Epithelial cell of esophagus (primary cell): ENCODE measurements around the gene NIN.

Experiments used
- DNase-seq: peaks from one replicate; pipeline ENCODE4 v3.0.0; 2010; ENCODE audit warnings: low read depth
- H3K4me3 ChIP-seq: 2 replicates; pipeline ENCODE4 v1.5.1; 2011; ENCODE audit warnings: mild to moderate bottlenecking, low read length, control low read depth
- TF ChIP-seq, protein P1 (sequence below): IDR thresholded peaks from 2 replicates; pipeline ENCODE4 v1.5.1; 2011; ENCODE audit warnings: low read depth, mild to moderate bottlenecking, low read length, control low read depth, inconsistent platforms; ENCODE audit not compliant: insufficient read depth; ENCODE audit errors: missing control alignments

Gene NIN

DNA sequence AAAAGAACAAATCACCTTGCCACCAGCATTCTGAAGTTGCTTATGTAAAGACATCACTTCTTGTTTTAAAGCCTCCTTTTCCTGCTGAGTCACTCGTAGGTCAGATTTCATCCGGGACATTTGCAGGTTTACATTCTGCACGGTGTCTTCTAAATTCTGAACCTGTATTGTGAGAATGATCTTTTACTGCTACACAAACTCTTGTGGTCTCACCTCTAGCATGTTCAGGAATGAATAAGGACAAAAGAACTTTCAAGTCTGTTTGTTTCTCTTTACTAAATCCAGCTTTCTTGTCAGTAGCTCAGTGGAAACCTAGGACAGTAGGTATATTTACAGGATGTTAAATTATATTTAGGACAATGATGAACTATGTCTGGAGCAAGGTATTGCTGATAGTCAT lies 89.4 kb downstream of the NIN start:
- TF ChIP-seq, protein P1, sequence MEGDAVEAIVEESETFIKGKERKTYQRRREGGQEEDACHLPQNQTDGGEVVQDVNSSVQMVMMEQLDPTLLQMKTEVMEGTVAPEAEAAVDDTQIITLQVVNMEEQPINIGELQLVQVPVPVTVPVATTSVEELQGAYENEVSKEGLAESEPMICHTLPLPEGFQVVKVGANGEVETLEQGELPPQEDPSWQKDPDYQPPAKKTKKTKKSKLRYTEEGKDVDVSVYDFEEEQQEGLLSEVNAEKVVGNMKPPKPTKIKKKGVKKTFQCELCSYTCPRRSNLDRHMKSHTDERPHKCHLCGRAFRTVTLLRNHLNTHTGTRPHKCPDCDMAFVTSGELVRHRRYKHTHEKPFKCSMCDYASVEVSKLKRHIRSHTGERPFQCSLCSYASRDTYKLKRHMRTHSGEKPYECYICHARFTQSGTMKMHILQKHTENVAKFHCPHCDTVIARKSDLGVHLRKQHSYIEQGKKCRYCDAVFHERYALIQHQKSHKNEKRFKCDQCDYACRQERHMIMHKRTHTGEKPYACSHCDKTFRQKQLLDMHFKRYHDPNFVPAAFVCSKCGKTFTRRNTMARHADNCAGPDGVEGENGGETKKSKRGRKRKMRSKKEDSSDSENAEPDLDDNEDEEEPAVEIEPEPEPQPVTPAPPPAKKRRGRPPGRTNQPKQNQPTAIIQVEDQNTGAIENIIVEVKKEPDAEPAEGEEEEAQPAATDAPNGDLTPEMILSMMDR = no peak
- DNase-seq = peak; percentile 67
- no peak overlapping the region for H3K4me3 ChIP-seq

DNA sequence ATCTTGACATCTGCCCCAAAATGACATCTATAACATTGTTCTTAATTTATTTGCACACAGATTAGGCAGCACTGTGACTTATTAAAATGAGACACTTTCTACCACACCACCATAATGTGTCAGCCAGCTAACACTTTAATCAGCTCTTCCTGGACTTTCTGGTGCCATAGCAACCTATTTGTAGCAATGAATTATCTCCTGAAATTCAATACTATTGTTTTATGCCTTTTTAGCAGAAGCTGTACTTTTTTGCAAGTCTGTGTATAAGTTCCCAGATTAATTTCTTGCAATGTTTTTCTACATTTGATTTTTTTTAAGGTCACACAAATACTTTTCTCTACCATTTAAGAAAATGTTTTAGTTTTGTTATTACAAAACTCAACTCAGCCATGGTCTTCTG lies 90.1 kb downstream of the NIN start:
- H3K4me3 ChIP-seq = no peak overlapping the region
- TF ChIP-seq, protein P1 = no peak
- no peak for DNase-seq

DNA sequence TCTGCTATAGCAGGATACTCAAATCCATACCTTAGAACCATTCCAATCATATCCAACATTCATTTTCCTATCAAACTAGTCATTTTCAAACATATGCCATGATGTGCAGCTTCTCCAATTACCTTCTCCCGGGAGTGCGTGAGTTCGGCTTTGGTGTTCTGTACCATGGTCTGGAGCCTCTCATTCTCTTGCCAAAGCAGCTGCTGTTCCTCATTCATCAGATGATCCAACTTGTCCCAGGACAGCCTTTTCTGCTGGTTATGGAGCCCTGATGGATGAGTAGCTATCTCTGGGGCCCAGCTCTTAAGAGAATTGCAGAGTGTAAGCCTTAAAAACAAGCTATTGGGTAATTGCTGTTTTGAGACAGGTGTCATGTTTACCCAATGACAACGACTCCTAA lies 91.8 kb downstream of the NIN start:
- DNase-seq = no peak
- no peak overlapping the region for H3K4me3 ChIP-seq
- TF ChIP-seq, protein P1 = no peak

DNA sequence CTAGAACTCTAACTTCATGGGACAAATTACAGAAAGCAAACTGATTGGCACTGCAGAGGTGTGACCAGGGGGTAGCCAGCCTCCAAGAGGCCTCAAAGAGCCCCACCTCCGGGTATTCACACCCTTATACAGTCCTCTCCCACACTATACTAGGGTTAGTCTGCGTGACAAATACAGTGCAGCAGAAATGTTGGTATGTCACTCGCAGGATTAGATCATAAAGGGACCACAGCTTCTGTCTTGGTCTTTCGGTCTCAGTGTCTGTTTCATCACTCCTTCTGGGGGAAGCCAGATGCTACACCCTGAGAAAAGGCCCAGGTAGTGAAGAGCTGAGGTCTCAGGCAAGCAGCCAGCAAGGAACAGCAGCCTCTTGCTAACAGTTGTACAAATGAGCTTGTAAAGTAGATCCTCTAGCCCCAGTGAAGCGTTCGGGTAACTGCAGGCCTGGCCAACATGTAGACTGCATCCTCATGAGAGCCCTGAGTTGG lies 94.0 kb downstream of the NIN start:
- no peak for DNase-seq
- TF ChIP-seq, protein P1 = no peak
- no peak overlapping the region for H3K4me3 ChIP-seq

DNA sequence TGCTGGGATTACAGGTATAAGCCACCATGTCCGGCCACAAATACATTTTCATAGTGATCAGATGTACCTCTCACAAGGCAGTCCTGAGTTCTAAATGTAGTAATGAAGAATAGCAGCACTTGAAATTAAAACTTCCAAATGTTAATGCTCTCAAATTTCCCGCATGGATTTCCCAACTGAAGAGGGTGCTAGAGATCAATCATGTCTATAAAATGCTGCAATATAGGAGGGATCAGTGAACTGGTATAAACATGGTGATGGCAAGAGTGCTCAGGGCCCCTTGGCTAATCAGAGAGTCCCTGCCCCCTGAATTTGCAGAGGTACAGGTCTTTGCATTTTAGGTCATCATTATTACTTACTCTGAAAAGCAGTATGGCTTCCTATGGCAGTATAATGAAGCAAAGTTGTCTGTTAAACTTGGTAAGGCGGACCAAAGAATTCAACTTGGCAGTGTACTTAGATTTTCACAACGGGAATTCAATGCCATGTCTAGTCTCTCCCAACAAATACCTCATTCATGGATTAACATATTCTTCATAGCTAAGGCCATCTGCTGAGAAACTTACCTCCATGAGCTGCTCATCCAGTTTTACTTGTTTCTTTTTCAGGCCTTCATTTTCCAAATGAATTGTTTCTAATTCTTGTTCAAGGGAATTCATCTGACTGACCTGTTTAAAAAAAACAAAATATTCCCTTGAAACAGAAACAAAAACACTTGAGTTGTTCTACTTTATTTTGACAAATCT lies 95.8 kb downstream of the NIN start:
- H3K4me3 ChIP-seq = no peak overlapping the region
- TF ChIP-seq, protein P1 = no peak
- DNase-seq = peak; percentile 68

DNA sequence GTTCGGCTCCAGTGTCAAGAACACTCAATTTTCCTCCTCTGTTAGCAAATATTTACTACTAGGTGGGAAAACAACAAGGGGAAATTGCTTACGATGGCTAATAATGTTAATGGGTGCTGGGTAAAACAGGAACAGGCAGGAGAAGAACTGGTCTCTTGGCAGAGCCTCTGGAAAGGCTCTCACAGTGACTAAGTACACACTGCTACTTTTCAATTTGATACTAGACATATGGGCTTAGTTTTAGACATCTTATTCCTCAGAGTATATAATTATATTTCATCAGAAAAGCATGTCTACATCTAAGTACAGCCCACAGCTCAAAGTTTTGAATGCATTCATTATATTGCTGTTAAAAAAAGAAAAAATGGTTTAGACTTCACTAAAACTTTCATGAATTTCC lies 97.5 kb downstream of the NIN start:
- H3K4me3 ChIP-seq = no peak overlapping the region
- TF ChIP-seq, protein P1 = no peak
- no peak for DNase-seq

DNA sequence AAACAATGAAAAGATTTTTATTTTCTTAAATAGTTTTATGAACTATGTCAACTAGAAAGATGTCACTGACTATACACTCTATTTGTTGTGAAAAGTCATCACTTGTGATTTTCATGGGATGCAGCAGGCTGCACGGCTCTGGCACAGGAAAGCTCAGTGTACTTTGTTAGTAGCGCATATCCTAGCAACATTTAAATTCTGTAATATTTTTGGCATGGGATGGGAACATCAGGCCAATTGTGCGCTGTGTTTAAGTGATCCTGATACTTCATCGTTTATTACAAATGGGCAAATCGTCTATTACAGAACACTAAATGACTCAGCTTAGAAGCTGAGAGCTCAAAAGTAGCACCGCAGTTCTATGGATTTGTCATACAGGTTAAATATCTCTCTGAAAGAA lies 102.1 kb downstream of the NIN start:
- TF ChIP-seq, protein P1 = no peak
- no peak overlapping the region for H3K4me3 ChIP-seq
- DNase-seq = no peak
